Liver (tissue), 3 donors: ENCODE measurements around the gene DYNC1H1.

Source experiments
- EGR1 ChIP-seq, 2 donors: IDR thresholded peaks; 2 replicates each; pipeline ENCODE4 v1.6.1; 2016 to 2018; ENCODE audit warnings: antibody characterized with exemption in 2 of 2, low read depth in 2 of 2
- FOXA1 ChIP-seq: IDR thresholded peaks from 2 replicates; pipeline ENCODE4 v1.6.1; 2016; ENCODE audit warnings: antibody characterized with exemption
- GABPA ChIP-seq, 2 donors: IDR thresholded peaks in 1 of 2; conservative IDR thresholded peaks in 1 of 2; 2 replicates each; pipeline ENCODE4 v1.6.1; 2016; ENCODE audit warnings: antibody characterized with exemption in 2 of 2, mild to moderate bottlenecking in 1 of 2, moderate library complexity in 1 of 2
- HNF4A ChIP-seq, 2 donors: conservative IDR thresholded peaks; 2 replicates each; pipeline ENCODE4 v1.6.1; 2016; ENCODE audit warnings: antibody characterized with exemption in 2 of 2, mild to moderate bottlenecking in 2 of 2
- JUND ChIP-seq, 2 donors: IDR thresholded peaks; 2 replicates each; pipeline ENCODE4 v1.6.1; 2016; ENCODE audit warnings: antibody characterized with exemption in 2 of 2
- RAD21 ChIP-seq, 2 donors: IDR thresholded peaks; 2 replicates each; pipeline ENCODE4 v1.6.1; 2016; ENCODE audit warnings: antibody characterized with exemption in 2 of 2, mild to moderate bottlenecking in 2 of 2
- SP1 ChIP-seq: IDR thresholded peaks from 2 replicates; pipeline ENCODE4 v1.6.1; 2018; ENCODE audit warnings: antibody characterized with exemption, mild to moderate bottlenecking
- TF ChIP-seq, protein P1 (sequence below): IDR thresholded peaks from 2 replicates; pipeline ENCODE4 v1.6.1; 2016; ENCODE audit warnings: antibody characterized with exemption
- TF ChIP-seq, protein P2 (sequence below): IDR thresholded peaks from 2 replicates; pipeline ENCODE4 v1.6.1; 2016; ENCODE audit warnings: antibody characterized with exemption, mild to moderate bottlenecking
- TF ChIP-seq, protein P3 (sequence below): fragments of 150-350 bp; IDR thresholded peaks from 2 replicates; pipeline ENCODE4 v1.5.1; 2017; ENCODE audit warnings: improper control_type of control experiment, low read depth, low read length; ENCODE audit not compliant: missing input control
- donor health status: healthy.
- donor health status: healthy.

DNA sequence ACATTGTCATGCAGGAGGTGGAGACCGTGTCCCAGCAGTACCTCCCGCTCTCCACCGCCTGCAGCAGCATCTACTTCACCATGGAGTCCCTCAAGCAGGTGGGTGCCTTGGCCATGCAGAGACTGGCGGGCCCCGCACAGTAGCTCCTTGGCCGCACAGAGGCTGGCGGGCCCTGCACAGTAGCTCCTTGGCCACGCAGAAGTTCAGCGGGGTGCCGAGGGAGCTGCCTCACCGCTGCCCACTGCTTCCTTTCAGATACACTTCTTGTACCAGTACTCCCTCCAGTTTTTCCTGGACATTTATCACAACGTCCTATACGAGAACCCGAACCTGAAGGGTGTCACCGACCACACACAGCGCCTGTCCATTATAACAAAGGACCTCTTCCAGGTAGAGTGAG, 74.8 kb downstream of the DYNC1H1 start:
- TF ChIP-seq, protein P1, sequence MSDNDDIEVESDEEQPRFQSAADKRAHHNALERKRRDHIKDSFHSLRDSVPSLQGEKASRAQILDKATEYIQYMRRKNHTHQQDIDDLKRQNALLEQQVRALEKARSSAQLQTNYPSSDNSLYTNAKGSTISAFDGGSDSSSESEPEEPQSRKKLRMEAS = no peak
- TF ChIP-seq, protein P2, sequence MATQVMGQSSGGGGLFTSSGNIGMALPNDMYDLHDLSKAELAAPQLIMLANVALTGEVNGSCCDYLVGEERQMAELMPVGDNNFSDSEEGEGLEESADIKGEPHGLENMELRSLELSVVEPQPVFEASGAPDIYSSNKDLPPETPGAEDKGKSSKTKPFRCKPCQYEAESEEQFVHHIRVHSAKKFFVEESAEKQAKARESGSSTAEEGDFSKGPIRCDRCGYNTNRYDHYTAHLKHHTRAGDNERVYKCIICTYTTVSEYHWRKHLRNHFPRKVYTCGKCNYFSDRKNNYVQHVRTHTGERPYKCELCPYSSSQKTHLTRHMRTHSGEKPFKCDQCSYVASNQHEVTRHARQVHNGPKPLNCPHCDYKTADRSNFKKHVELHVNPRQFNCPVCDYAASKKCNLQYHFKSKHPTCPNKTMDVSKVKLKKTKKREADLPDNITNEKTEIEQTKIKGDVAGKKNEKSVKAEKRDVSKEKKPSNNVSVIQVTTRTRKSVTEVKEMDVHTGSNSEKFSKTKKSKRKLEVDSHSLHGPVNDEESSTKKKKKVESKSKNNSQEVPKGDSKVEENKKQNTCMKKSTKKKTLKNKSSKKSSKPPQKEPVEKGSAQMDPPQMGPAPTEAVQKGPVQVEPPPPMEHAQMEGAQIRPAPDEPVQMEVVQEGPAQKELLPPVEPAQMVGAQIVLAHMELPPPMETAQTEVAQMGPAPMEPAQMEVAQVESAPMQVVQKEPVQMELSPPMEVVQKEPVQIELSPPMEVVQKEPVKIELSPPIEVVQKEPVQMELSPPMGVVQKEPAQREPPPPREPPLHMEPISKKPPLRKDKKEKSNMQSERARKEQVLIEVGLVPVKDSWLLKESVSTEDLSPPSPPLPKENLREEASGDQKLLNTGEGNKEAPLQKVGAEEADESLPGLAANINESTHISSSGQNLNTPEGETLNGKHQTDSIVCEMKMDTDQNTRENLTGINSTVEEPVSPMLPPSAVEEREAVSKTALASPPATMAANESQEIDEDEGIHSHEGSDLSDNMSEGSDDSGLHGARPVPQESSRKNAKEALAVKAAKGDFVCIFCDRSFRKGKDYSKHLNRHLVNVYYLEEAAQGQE = no peak
- TF ChIP-seq, protein P3, sequence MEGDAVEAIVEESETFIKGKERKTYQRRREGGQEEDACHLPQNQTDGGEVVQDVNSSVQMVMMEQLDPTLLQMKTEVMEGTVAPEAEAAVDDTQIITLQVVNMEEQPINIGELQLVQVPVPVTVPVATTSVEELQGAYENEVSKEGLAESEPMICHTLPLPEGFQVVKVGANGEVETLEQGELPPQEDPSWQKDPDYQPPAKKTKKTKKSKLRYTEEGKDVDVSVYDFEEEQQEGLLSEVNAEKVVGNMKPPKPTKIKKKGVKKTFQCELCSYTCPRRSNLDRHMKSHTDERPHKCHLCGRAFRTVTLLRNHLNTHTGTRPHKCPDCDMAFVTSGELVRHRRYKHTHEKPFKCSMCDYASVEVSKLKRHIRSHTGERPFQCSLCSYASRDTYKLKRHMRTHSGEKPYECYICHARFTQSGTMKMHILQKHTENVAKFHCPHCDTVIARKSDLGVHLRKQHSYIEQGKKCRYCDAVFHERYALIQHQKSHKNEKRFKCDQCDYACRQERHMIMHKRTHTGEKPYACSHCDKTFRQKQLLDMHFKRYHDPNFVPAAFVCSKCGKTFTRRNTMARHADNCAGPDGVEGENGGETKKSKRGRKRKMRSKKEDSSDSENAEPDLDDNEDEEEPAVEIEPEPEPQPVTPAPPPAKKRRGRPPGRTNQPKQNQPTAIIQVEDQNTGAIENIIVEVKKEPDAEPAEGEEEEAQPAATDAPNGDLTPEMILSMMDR = no peak
- TF ChIP-seq EGR1 (IDR thresholded peaks at IDR 0.05; ENCODE audit: low read depth in 2 of 2) = no peak
- no peak for TF ChIP-seq JUND (IDR thresholded peaks at IDR 0.05)
- TF ChIP-seq HNF4A (conservative IDR thresholded peaks at IDR 0.05) = no peak
- TF ChIP-seq RAD21 (IDR thresholded peaks at IDR 0.05) = no peak
- no peak for TF ChIP-seq FOXA1
- no peak for TF ChIP-seq SP1
- TF ChIP-seq GABPA (IDR thresholded peaks at IDR 0.05 in 1 of 2, conservative IDR thresholded peaks at IDR 0.05 in 1 of 2) = no peak
